H1 (cell line): ENCODE measurements around the gene ITGB1BP1. TPM values are rescaled to one million over a fixed set of nuclear protein-coding genes. Genes with fewer than 3 reads are reported as not detected.

Source experiments
- SAP30 ChIP-seq: fragments of 300-600 bp; sonication (generic); IDR thresholded peaks from 2 replicates; pipeline ENCODE4 v1.7.1; 2012; ENCODE audit warnings: low read length, moderate library complexity, mild to moderate bottlenecking, inconsistent platforms; ENCODE audit not compliant: insufficient read depth, insufficient replicate concordance
- polyA plus RNA-seq, 7 experiments: library from polyadenylated mRNA; depleted of rRNA in 3 of 7; stranded (reverse) in 5 of 7; unstranded in 2 of 7; fragments of >200 nt in 5 of 7; fragments of 200-250 nt in 2 of 7; gene quantifications; 1 replicate in 5 of 7; 2 replicates in 1 of 7; 4 replicates in 1 of 7; pipeline versions ENCODE4 v1.2.1 to v1.2.3, GENCODE V29; 2011 to 2013; ENCODE audit warnings: missing spikeins in 2 of 7, mixed read lengths in 2 of 7
- total RNA-seq: library from RNA; stranded (reverse); fragmentation: NEBNext Ultra II Directional; extraction: Animal tissue kit (Norgen Biotek cat#: 25700); gene quantifications from 2 replicates; pipeline ENCODE4 v1.2.1, GENCODE V29; 2021

ITGB1BP1 gene
- total and polyA plus RNA-seq, 2 of the 8 experiments (the other 6 are each of a cell fraction or from before 2014, with no cell fraction given) = 16.1 to 45.4 TPM

- no peak for TF ChIP-seq SAP30
Observed at GRCh38 chr2:9397201-9397600, 26.1 kb downstream of the ITGB1BP1 start (continued).
